Naive thymus-derived CD4-positive, alpha-beta T cell (primary cell): ENCODE data around the gene SLC22A12. TPM values are rescaled to one million over a fixed set of nuclear protein-coding genes. Genes with fewer than 3 reads are reported as not detected.

Source experiments
- ATAC-seq: fragments of 150-1000 bp; cut with Tn5 transposase; 2 replicates; pipeline ENCODE4 v1.10.0; 2021; ENCODE audit warnings: mild to moderate bottlenecking, moderate library complexity
- CTCF ChIA-PET: fragments of 350-600 bp; sonication (Branson Sonifier 250); formaldehyde crosslinking; loops from one replicate; lab custom pipeline; 2021; ENCODE audit warnings: antibody characterized with exemption; lab: Charles Lee
- POLR2A ChIA-PET: fragments of 350-600 bp; sonication (Branson Sonifier 250); formaldehyde crosslinking; loops from one replicate; lab custom pipeline; 2021; ENCODE audit warnings: antibody characterized with exemption, inconsistent platforms; lab: Charles Lee
- DNase-seq, 9 donors: peaks; one replicate each; pipeline versions ENCODE4 v3.0.0 to v3.0.0-alpha.2; 2020 to 2022; ENCODE audit warnings: mixed read lengths in 1 of 9
- H3K27ac ChIP-seq: one replicate; pipeline ENCODE4 v1.7.0; 2013; ENCODE audit warnings: mild to moderate bottlenecking, low read depth, low read length, moderate library complexity
- H3K27me3 ChIP-seq, 2 donors: one replicate each; pipeline ENCODE4 v1.7.0; 2013; ENCODE audit warnings: low read length in 2 of 2, mild to moderate bottlenecking in 2 of 2, moderate library complexity in 2 of 2; ENCODE audit not compliant: control insufficient read depth in 2 of 2, insufficient read depth in 2 of 2
- H3K36me3 ChIP-seq, 3 experiments: 1 replicate in 2 of 3; 2 replicates in 1 of 3; pipeline ENCODE4 v1.7.0; 2013; ENCODE audit warnings: low read length in 3 of 3, mild to moderate bottlenecking in 3 of 3, moderate library complexity in 1 of 3; ENCODE audit not compliant: insufficient read depth in 3 of 3, control insufficient read depth in 2 of 3
- H3K4me1 ChIP-seq, 2 donors: one replicate each; pipeline ENCODE4 v1.7.0; 2013; ENCODE audit warnings: low read length in 2 of 2, mild to moderate bottlenecking in 2 of 2, moderate library complexity in 1 of 2; ENCODE audit not compliant: control insufficient read depth in 2 of 2, insufficient read depth in 2 of 2
- H3K4me3 ChIP-seq: 2 replicates; pipeline ENCODE4 v1.7.0; 2013; ENCODE audit warnings: mild to moderate bottlenecking, low read length
- H3K9me3 ChIP-seq, 3 experiments: 1 replicate in 2 of 3; 2 replicates in 1 of 3; pipeline ENCODE4 v1.7.0; 2013; ENCODE audit warnings: low read length in 3 of 3; ENCODE audit not compliant: control insufficient read depth in 2 of 3
- H3K27ac Mint-ChIP-seq, 9 donors: one replicate each; pipeline ENCODE4 v1.8.0; 2020 to 2022; ENCODE audit warnings: mixed read lengths in 9 of 9, mild to moderate bottlenecking in 8 of 9, moderate library complexity in 5 of 9, inconsistent platforms in 2 of 9
- H3K27me3 Mint-ChIP-seq, 5 donors: one replicate each; pipeline ENCODE4 v1.8.0; 2021 to 2022; ENCODE audit warnings: mixed read lengths in 5 of 5, mild to moderate bottlenecking in 1 of 5
- H3K36me3 Mint-ChIP-seq, 5 donors: one replicate each; pipeline ENCODE4 v1.8.0; 2020 to 2022; ENCODE audit warnings: mixed read lengths in 5 of 5, mild to moderate bottlenecking in 3 of 5, inconsistent platforms in 1 of 5
- H3K4me1 Mint-ChIP-seq, 7 donors: one replicate each; pipeline ENCODE4 v1.8.0; 2020 to 2022; ENCODE audit warnings: mixed read lengths in 7 of 7, mild to moderate bottlenecking in 3 of 7, inconsistent platforms in 1 of 7
- H3K4me3 Mint-ChIP-seq, 10 donors: one replicate each; pipeline ENCODE4 v1.8.0; 2020 to 2022; ENCODE audit warnings: mild to moderate bottlenecking in 10 of 10, mixed read lengths in 10 of 10, moderate library complexity in 6 of 10, inconsistent platforms in 2 of 10
- H3K9me3 Mint-ChIP-seq, 11 donors: one replicate each; pipeline ENCODE4 v1.8.0; 2020 to 2022; ENCODE audit warnings: mixed read lengths in 11 of 11, mild to moderate bottlenecking in 4 of 11, inconsistent platforms in 1 of 11, moderate library complexity in 1 of 11
- intact Hi-C, 2 donors: fragments of 100-400 bp; cut with micrococcal nuclease; formaldehyde crosslinking; loops; one replicate each; pipeline ENCODE4 v1.15.1; 2023
- polyA plus RNA-seq, 2 donors: library from polyadenylated mRNA; unstranded; fragments of 300-500 nt; fragmentation: Illumina TruSeq; gene quantifications; one replicate each; pipeline ENCODE4 v1.2.3, GENCODE V29; 2021
- total RNA-seq, 6 experiments: library from RNA in 5 of 6; stranded (reverse) in 5 of 6; gene quantifications; 1 replicate in 5 of 6; 2 replicates in 1 of 6; pipeline ENCODE4 v1.2.3 and lab custom pipeline; 2021 to 2026

SLC22A12 gene
- total and polyA plus RNA-seq, 7 experiments from 2014 or later, result not detected

DNA sequence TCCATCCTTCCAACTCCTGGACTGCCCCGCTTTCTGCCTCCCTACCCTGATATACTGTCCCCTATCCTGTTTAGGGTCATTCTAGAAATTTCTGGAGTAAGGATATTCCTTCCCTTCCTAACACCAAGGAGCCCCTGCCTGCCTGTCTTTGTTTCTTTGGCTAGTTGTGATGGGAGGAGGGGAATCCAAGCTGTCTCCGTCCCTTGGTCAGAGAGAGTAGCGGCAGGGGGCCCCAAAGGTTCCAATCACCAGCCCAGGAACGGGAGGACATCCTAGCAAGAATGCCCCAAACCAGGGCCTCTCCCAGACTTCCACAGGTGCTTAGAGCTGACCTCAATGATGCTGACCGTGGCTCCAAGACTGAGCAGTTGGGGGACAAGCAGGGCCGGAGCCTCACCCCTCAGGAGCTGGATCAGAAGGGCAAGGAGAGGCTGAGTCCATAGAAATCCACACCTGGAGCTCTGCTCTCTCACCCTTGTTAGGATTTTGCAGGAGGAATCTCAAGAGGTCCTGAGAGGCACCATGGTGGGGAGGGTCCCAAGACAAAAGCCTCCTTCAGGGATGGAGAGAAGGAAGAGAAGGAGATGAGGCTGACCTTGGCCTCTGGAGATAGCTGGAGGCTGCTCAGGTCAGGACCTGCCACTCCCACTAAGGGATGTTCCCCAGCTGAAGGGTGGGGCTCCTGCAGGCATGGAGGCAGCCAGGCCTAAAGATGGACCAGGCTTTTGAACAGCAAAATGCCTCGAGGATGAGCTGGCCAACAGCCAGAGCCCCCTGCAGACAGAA, 13.6 kb downstream of the SLC22A12 start:
- H3K4me3 Mint-ChIP-seq, result no peak overlapping the region
- no peak for DNase-seq
- H3K36me3 ChIP-seq, result no peaks in the 10 kb centered on the region
- H3K27me3 Mint-ChIP-seq, result no peaks in the 10 kb centered on the region
- POLR2A ChIA-PET, result no interaction called here
- H3K27me3 ChIP-seq, result no peaks in the 10 kb centered on the region
- no peaks in the 10 kb centered on the region for H3K9me3 ChIP-seq
- H3K4me3 ChIP-seq, result no peak overlapping the region
- no peaks in the 10 kb centered on the region for H3K9me3 Mint-ChIP-seq
- peaks cover 0 to 8% (median 0%) of the 10 kb centered on the region in 7 donors for H3K4me1 Mint-ChIP-seq
- no peaks in the 10 kb centered on the region for H3K36me3 Mint-ChIP-seq
- CTCF ChIA-PET, result interaction anchor here (0.7 kb wide), 1 partner anchor 262 kb away, joined by 3 read pairs; no protein-coding TSS in a partner anchor
- H3K27ac Mint-ChIP-seq, result no peak overlapping the region
- ATAC-seq, result no peak
- H3K4me1 ChIP-seq, result no peaks in the 10 kb centered on the region
- intact Hi-C loops, result no loop called here
- no peak overlapping the region for H3K27ac ChIP-seq

DNA sequence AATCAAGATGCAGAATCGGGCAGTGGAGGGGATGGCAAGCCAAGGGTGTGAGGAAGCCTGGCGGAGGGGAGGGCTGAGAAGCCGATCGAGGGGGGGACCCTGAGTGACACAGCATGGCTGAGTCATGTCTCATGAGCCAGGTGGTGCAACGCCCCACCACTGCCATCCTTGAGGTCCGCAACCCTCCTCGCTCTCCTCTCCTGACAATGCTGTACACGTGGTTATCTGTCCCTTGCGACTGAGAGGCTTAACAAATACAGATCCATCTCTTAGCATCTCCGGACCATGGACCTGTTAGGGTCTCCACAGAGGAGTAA, 14.2 kb downstream of the SLC22A12 start:
- H3K36me3 Mint-ChIP-seq, result no peaks in the 10 kb centered on the region
- no peaks in the 10 kb centered on the region for H3K9me3 ChIP-seq
- H3K4me3 ChIP-seq, result no peak overlapping the region
- H3K27ac ChIP-seq, result no peak overlapping the region
- no peaks in the 10 kb centered on the region for H3K27me3 Mint-ChIP-seq
- intact Hi-C loops, result no loop called here
- ChIA-PET POLR2A (no interaction called here), CTCF (interaction anchor here (0.7 kb wide), 1 partner anchor 263 kb away, joined by 3 read pairs; no protein-coding TSS in a partner anchor)
- H3K4me3 Mint-ChIP-seq, result no peak overlapping the region
- no peak for DNase-seq
- peaks cover 0 to 12% (median 0%) of the 10 kb centered on the region in 7 donors for H3K4me1 Mint-ChIP-seq
- H3K36me3 ChIP-seq, result no peaks in the 10 kb centered on the region
- no peaks in the 10 kb centered on the region for H3K27me3 ChIP-seq
- H3K4me1 ChIP-seq, result no peaks in the 10 kb centered on the region
- no peaks in the 10 kb centered on the region for H3K9me3 Mint-ChIP-seq
- ATAC-seq, result no peak
- no peak overlapping the region for H3K27ac Mint-ChIP-seq

DNA sequence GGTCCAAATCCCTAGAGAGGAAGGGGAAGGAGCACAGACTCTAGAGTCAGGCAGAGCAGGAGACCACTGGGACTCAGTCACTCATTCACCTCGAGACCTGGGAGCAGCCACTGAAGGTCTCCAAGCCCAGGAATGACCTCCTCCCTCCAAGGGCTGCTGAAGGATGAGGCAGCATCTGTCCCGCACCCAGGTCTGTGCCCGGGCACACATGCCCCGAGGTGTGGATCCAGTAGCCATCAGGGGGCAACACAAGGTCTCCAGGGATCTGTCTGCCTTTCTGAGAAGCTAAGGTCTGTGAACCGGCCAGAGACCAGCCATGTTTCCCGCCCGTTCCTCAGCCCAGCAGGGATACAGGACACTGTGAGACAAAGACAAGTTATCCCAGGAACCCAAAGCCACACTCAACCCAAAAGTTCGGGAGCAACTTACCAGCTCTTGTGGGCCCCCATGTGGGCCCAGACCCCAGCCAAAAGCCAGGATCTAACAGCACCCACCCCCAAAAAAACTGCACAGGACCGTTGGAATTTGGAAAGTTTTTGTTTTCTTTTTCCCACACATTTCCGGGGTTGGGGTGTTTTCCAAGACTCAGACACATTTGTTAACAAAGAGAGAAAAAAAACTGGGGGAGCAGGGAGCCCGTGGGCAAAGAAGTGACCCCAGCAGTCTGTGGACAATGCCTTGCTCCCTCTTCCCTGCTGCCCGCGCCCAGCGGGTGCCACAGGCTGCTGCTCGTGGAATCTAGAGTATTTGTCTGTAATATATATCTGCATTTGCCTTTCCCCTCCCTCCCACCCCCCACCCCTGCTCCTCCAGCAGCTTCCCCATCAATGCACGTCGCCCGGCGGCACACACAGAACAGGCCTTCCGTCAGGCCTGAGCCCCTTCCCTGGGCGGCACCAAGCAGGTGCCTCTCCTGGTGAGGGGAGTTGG, 14.9 kb downstream of the SLC22A12 start:
- Histone ChIP-seq H3K27me3 (no peaks in the 10 kb centered on the region), H3K27ac (no peak overlapping the region), H3K36me3 (no peaks in the 10 kb centered on the region), H3K4me1 (no peaks in the 10 kb centered on the region), H3K9me3 (no peaks in the 10 kb centered on the region), H3K4me3 (no peak overlapping the region)
- H3K27me3 Mint-ChIP-seq, result no peaks in the 10 kb centered on the region
- CTCF ChIA-PET, result no interaction called here
- no peak overlapping the region for H3K4me3 Mint-ChIP-seq
- ATAC-seq (no peak), DNase-seq (no peak)
- POLR2A ChIA-PET, result no interaction called here
- no peaks in the 10 kb centered on the region for H3K36me3 Mint-ChIP-seq
- no peak overlapping the region for H3K27ac Mint-ChIP-seq
- peaks cover 0 to 14% (median 0%) of the 10 kb centered on the region in 7 donors for H3K4me1 Mint-ChIP-seq
- peaks cover 0 to under 1% (median 0%) of the 10 kb centered on the region in 11 donors for H3K9me3 Mint-ChIP-seq
- intact Hi-C loops, result no loop called here

DNA sequence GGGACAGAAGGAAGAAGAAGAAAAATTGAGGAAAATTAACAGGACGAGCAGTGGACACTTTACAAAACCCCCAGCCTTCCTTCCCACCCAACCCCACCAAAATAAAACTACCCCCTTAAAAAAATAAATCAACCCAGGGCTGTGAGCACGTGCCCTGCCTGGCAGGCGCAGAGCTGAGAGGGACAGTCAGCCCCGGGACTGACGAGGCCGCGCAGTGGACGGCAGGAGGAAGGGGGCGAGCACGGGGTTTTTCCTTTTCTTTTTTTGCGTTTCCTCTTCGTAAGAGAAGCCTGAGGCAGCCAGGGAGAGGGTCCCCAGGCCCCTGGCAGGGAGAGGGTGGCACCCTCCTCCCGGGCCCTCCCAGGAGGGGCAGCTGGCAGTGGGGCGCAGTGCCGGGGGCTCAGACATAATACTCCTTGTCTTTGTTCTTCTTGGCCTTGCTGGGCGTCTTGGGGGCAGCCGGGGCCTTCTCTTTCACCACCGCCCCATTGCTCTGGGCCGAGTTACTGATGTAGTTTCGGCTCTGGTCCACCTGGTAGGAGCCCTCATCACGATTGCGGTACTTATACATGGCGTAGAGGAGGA, 15.9 kb downstream of the SLC22A12 start:
- intact Hi-C loops, result no loop called here
- no peak for DNase-seq
- Histone ChIP-seq H3K9me3 (no peaks in the 10 kb centered on the region), H3K36me3 (no peaks in the 10 kb centered on the region), H3K4me3 (no peak overlapping the region), H3K27ac (no peak overlapping the region), H3K4me1 (peaks cover 0 to 6% of the 10 kb centered on the region in 2 donors), H3K27me3 (no peaks in the 10 kb centered on the region)
- ChIA-PET POLR2A (no interaction called here), CTCF (no interaction called here)
- Mint-ChIP-seq H3K27ac (no peak overlapping the region), H3K36me3 (no peaks in the 10 kb centered on the region), H3K27me3 (no peaks in the 10 kb centered on the region), H3K9me3 (peaks cover 0 to 2% (median 0%) of the 10 kb centered on the region in 11 donors), H3K4me1 (peaks cover 4 to 19% (median 6%) of the 10 kb centered on the region in 7 donors), H3K4me3 (no peak overlapping the region)
- no peak for ATAC-seq

DNA sequence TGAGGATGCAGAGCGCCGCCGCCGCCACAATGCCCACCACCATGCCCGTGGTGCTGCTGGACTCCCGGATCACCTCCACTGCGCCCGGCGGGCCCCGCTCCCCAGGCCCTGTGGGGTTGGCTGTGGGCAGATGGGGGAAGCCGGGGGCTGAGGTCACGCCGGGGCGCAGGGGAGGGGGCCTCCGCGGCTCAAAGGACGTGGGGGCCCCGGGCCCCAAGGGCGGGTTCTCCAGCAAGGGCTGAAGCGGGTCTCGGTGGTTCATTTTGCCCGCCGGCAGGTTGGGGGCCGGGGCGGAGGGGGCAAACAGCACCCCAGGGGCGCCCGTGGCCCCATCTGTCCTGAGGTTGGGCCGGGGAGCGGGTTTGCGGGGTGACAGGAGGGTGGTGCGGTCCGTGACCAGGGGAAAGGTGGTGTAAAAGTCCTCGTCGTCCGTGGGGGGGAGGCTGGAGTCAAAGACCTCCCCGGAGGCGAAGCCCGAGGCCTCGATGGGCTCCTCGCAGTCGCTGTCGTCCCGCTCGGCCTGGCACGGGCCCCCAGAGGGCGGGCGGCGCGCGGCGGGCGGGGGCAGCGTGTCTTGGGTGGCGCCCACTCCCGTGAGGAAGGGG, 16.5 kb downstream of the SLC22A12 start:
- Histone ChIP-seq H3K36me3 (no peaks in the 10 kb centered on the region), H3K9me3 (no peaks in the 10 kb centered on the region), H3K27me3 (no peaks in the 10 kb centered on the region), H3K27ac (no peak overlapping the region), H3K4me3 (no peak overlapping the region), H3K4me1 (peaks cover 0 to 9% of the 10 kb centered on the region in 2 donors)
- H3K4me1 Mint-ChIP-seq, result peaks cover 10 to 24% (median 12%) of the 10 kb centered on the region in 7 donors
- no peak for ATAC-seq
- no peak overlapping the region for H3K27ac Mint-ChIP-seq
- no peak overlapping the region for H3K4me3 Mint-ChIP-seq
- intact Hi-C loops, result no loop called here
- ChIA-PET CTCF (no interaction called here), POLR2A (no interaction called here)
- H3K9me3 Mint-ChIP-seq, result peaks cover 0 to 2% (median 0%) of the 10 kb centered on the region in 11 donors
- no peak for DNase-seq
- no peaks in the 10 kb centered on the region for H3K36me3 Mint-ChIP-seq
- H3K27me3 Mint-ChIP-seq, result no peaks in the 10 kb centered on the region

DNA sequence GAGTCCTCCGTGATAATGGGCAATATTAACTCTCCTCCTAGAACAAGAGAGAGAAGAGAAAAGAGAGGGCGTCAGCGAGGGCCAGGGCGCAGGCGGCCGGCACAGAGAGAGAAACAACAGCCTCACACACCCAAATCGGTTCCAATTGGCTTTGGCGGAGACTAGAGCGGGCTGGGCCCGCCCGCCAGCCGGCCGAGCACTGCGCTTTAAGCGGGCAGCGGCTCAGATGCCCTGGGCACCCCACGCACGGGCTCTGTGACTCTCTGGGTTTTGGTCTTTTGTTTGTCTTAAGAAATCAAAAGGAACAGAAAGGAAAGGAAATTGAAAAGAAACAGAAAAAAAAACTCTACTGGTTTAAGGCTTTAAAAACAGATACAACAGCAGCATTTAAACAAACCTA, 17.0 kb downstream of the SLC22A12 start:
- no peaks in the 10 kb centered on the region for H3K27me3 ChIP-seq
- no peak overlapping the region for H3K4me3 ChIP-seq
- no peak for DNase-seq
- peaks cover 0 to 9% of the 10 kb centered on the region in 2 donors for H3K4me1 ChIP-seq
- POLR2A ChIA-PET, result no interaction called here
- Mint-ChIP-seq H3K27ac (no peak overlapping the region), H3K4me3 (peak overlapping the region in 1 of 10 donors; percentile 19), H3K4me1 (peaks cover 11 to 25% (median 15%) of the 10 kb centered on the region in 7 donors), H3K9me3 (peaks cover 0 to 2% (median 0%) of the 10 kb centered on the region in 11 donors), H3K27me3 (no peaks in the 10 kb centered on the region), H3K36me3 (no peaks in the 10 kb centered on the region)
- H3K36me3 ChIP-seq, result no peaks in the 10 kb centered on the region
- H3K27ac ChIP-seq, result no peak overlapping the region
- CTCF ChIA-PET, result no interaction called here
- no peaks in the 10 kb centered on the region for H3K9me3 ChIP-seq
- ATAC-seq, result no peak
- intact Hi-C loops, result no loop called here
